K562 (cell line): Measurements from ENCODE around the gene AP2A2. TPM values are rescaled to one million over a fixed set of nuclear protein-coding genes. Genes with fewer than 3 reads are reported as not detected.

Experiments
- ATAC-seq: fragments of 200-7000 bp; cut with Tn5 transposase; 3 replicates; pipeline ENCODE4 v1.9.1; 2020; ENCODE audit warnings: moderate library complexity
- BruUV-seq: library from RNA; stranded (reverse); fragments of 400-500 nt; replicated peaks from 2 replicates; lab custom pipeline; 2021; lab: Mats Ljungman, UMichigan
- CTCF ChIA-PET: fragments of 300-600 bp; formaldehyde crosslinking; extraction: SDS; loops from one replicate; lab custom pipeline; 2021; ENCODE audit warnings: low intra/inter-chr PET ratio; lab: Yijun Ruan, JAX
- POLR2A ChIA-PET: fragments of 300-600, 350-650 bp; sonication (Branson Sonifier 250); formaldehyde crosslinking; extraction: SDS; loops from one replicate; lab custom pipeline; 2021; ENCODE audit warnings: antibody characterized with exemption, inconsistent platforms; lab: Yijun Ruan, JAX
- DNase-seq, 4 experiments: peaks; one replicate each; pipeline versions ENCODE4 v3.0.0 to v3.0.0-alpha.2; 2011 to 2018; ENCODE audit warnings: low spot score in 3 of 4, mixed read lengths in 3 of 4; ENCODE audit errors: extremely low read depth in 1 of 4
- FAIRE-seq: peaks from 2 replicates; lab custom pipeline; 2011; peaks lifted over from hg19 to GRCh38; lab: Jason Lieb, UNC
- H2AFZ ChIP-seq: 2 replicates; pipeline ENCODE4 v1.6.0; 2011; ENCODE audit warnings: low read depth, low read length, control low read depth, inconsistent platforms
- H3K27ac ChIP-seq: fragments of 200-600 bp; 3 replicates; pipeline ENCODE4 v1.8.0; 2011; ENCODE audit warnings: low read depth, mild to moderate bottlenecking, control low read depth, inconsistent platforms, low read length, moderate library complexity, mixed read lengths; ENCODE audit errors: extremely low read depth
- H3K27me3 ChIP-seq, 2 experiments: fragments of 300-600 bp in 1 of 2; 2 replicates in 1 of 2; 3 replicates in 1 of 2; pipeline versions ENCODE4 v1.6.0 to v1.8.0; 2011; ENCODE audit warnings: inconsistent platforms in 2 of 2, low read length in 2 of 2, mild to moderate bottlenecking in 1 of 2, mixed read lengths in 1 of 2, moderate library complexity in 1 of 2; ENCODE audit not compliant: control insufficient read depth in 2 of 2, insufficient read depth in 2 of 2
- H3K36me3 ChIP-seq: fragments of 300-600 bp; 3 replicates; pipeline ENCODE4 v1.8.0; 2011; ENCODE audit warnings: mild to moderate bottlenecking, low read length, inconsistent platforms; ENCODE audit not compliant: control insufficient read depth, insufficient read depth
- H3K4me1 ChIP-seq, 2 experiments: fragments of 200-600 bp in 1 of 2; replicated peaks in 1 of 2; 2 replicates in 1 of 2; 3 replicates in 1 of 2; pipeline versions ENCODE4 v1.5.1 to v1.8.0; 2011; ENCODE audit warnings: inconsistent platforms in 2 of 2, low read length in 2 of 2, mild to moderate bottlenecking in 1 of 2, mixed read lengths in 1 of 2, moderate library complexity in 1 of 2; ENCODE audit not compliant: control insufficient read depth in 2 of 2, insufficient read depth in 2 of 2
- H3K4me2 ChIP-seq: 2 replicates; pipeline ENCODE4 v1.6.1; 2011; ENCODE audit warnings: low read length, control low read depth, inconsistent platforms, mixed read lengths; ENCODE audit not compliant: insufficient read depth
- H3K4me3 ChIP-seq: fragments of 200-600 bp; sonication (generic), shearing (Covaris generic); 2 replicates; pipeline ENCODE4 v1.5.1; 2016; ENCODE audit warnings: control low read depth, inconsistent platforms
- H3K79me2 ChIP-seq: fragments of 200-600 bp; 3 replicates; pipeline ENCODE4 v1.8.0; 2011; ENCODE audit warnings: low read length, inconsistent platforms; ENCODE audit not compliant: control insufficient read depth, insufficient read depth
- H3K9ac ChIP-seq, 2 experiments: 2 replicates each; pipeline versions ENCODE4 v1.6.0 to v1.6.1; 2011; ENCODE audit warnings: low read depth in 2 of 2, low read length in 2 of 2, control low read depth in 1 of 2, inconsistent platforms in 1 of 2, mild to moderate bottlenecking in 1 of 2, mixed read lengths in 1 of 2; ENCODE audit not compliant: insufficient read depth in 1 of 2
- H3K9me1 ChIP-seq: one replicate; pipeline ENCODE4 v1.6.0; 2011; ENCODE audit warnings: inconsistent platforms, mild to moderate bottlenecking, low read length, moderate library complexity; ENCODE audit not compliant: control insufficient read depth, insufficient read depth
- H3K9me3 ChIP-seq: replicated peaks from 2 replicates; pipeline ENCODE4 v1.5.1; 2011; ENCODE audit warnings: low read depth, low read length, inconsistent platforms; ENCODE audit not compliant: control insufficient read depth, insufficient read depth
- H4K20me1 ChIP-seq: replicated peaks from 2 replicates; pipeline ENCODE4 v1.6.1; 2011; ENCODE audit warnings: low read length, inconsistent platforms, mixed read lengths; ENCODE audit not compliant: control insufficient read depth, insufficient read depth
- HMGN3 ChIP-seq: IDR thresholded peaks from 2 replicates; pipeline ENCODE4 v1.6.1; 2011; ENCODE audit warnings: borderline replicate concordance, low read depth, mild to moderate bottlenecking, mixed read lengths, low read length; ENCODE audit not compliant: insufficient read length; ENCODE audit errors: extremely low read depth
- KLF13 ChIP-seq: fragments of 450-650 bp; IDR thresholded peaks from 2 replicates; pipeline ENCODE4 v1.6.1; 2016; ENCODE audit warnings: missing genetic modification characterization, low read depth, mild to moderate bottlenecking, missing compliant biosample characterization, moderate library complexity, borderline replicate concordance
- PHB ChIP-seq: fragments of 250-450 bp; sonication (Bioruptor Pico); IDR thresholded peaks from 2 replicates; pipeline ENCODE4 v1.5.0; 2021
- POLR2G ChIP-seq: fragments of 200-400 bp; formaldehyde crosslinking; IDR thresholded peaks from 2 replicates; pipeline ENCODE4 v1.6.1; 2017; ENCODE audit warnings: low read depth, mild to moderate bottlenecking, antibody characterized with exemption, low read length, moderate library complexity
- USF2 ChIP-seq: sonication (generic); formaldehyde crosslinking; IDR thresholded peaks from 2 replicates; pipeline ENCODE4 v1.5.0; 2020; ENCODE audit warnings: missing genetic modification reagents
- WGBS: fragments of 100-300 bp; shearing (Covaris generic); methylation state at CpG from one replicate; pipeline ENCODE4 v1.1.6; 2016; ENCODE audit warnings: low coverage, mixed read lengths; ENCODE audit not compliant: insufficient coverage; ENCODE audit errors: missing lambda C conversion rate; 5-methylcytosine and 5-hydroxymethylcytosine counted together
- in situ Hi-C: fragments of 300-500 bp; cut with MboI; formaldehyde crosslinking; loops from 4 replicates; pipeline ENCODE4 v1.15.0; 2018; ENCODE audit warnings: inconsistent platforms, mixed read lengths
- intact Hi-C: fragments of 100-400 bp; cut with micrococcal nuclease; formaldehyde crosslinking; loops from 2 replicates; pipeline ENCODE4 v1.14.2; 2022
- polyA plus RNA-seq, 8 experiments: library from polyadenylated mRNA; depleted of rRNA in 4 of 8; stranded (reverse) in 5 of 8; unstranded in 3 of 8; fragments of >200 nt; fragmentation: Nextera tagmentation in 2 of 8; fragmentation: Illumina TruSeq in 1 of 8; extraction: Ambion mirVana in 2 of 8; extraction: Trizol in 1 of 8; gene quantifications; 2 replicates each; pipeline versions ENCODE4 v1.2.1 to v1.2.3, GENCODE V29; 2011 to 2014; ENCODE audit warnings: inconsistent platforms in 1 of 8, missing spikeins in 1 of 8
- total RNA-seq, 7 experiments: library from RNA; depleted of rRNA in 6 of 7; stranded (reverse); fragments of >200 nt in 6 of 7; fragmentation: Illumina TruSeq in 2 of 7; extraction: Trizol in 2 of 7; gene quantifications; 2 replicates each; pipeline versions ENCODE4 v1.2.1 to v1.2.3, GENCODE V29; 2011 to 2021; ENCODE audit warnings: low replicate concordance in 1 of 7
- TF ChIP-seq, protein P1 (sequence below): fragments of 250-450 bp; sonication (Bioruptor Pico); IDR thresholded peaks from 2 replicates; pipeline ENCODE4 v1.8.0; 2021; ENCODE audit warnings: borderline replicate concordance, mild to moderate bottlenecking, moderate library complexity; ENCODE audit not compliant: poor library complexity, severe bottlenecking

AP2A2 gene
- total and polyA plus RNA-seq, 9 of the 15 experiments (the other 6 are each of a cell fraction or from before 2014, with no cell fraction given) = 0.69 to 41.7 (median 15.2) TPM

GRCh38 chr11:1014276-1014675 is 88.6 kb downstream of the AP2A2 start:
- ChIA-PET POLR2A (interaction anchor here (0.6 kb wide), 2 partner anchors 46 to 585 kb away, joined by 3 read pairs; no protein-coding TSS in a partner anchor), CTCF (no interaction called here)
- Histone ChIP-seq H3K36me3 (peaks cover 20% of the 10 kb centered on the region; the same call in 2 of the 3 replicates), H3K27ac (no peak overlapping the region), H3K9me3 (no peaks in the 10 kb centered on the region), H3K9ac (no peak overlapping the region), H3K4me3 (no peak overlapping the region), H4K20me1 (no peaks in the 10 kb centered on the region; the same call in 1 of the 2 replicates), H3K9me1 (peaks cover 7% of the 10 kb centered on the region), H2AFZ (no peak overlapping the region), H3K27me3 (peaks cover 2 to 26% of the 10 kb centered on the region in 2 experiments; a peak in 4 of 5 replicates), H3K4me2 (no peak overlapping the region), H3K79me2 (no peaks in the 10 kb centered on the region), H3K4me1 (peaks cover 0 to 27% of the 10 kb centered on the region in 2 experiments; a peak in 1 of 5 replicates)
- FAIRE-seq (no peak), ATAC-seq (no peak), DNase-seq (no peak)
- BruUV-seq = no TSS peak
- TF ChIP-seq, protein P1, sequence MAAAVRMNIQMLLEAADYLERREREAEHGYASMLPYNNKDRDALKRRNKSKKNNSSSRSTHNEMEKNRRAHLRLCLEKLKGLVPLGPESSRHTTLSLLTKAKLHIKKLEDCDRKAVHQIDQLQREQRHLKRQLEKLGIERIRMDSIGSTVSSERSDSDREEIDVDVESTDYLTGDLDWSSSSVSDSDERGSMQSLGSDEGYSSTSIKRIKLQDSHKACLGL (CRISPR knock-in tag) = no peak
- TF ChIP-seq KLF13 (tag) (no peak), HMGN3 (peak; percentile 34), USF2 (CRISPR knock-in tag) (no peak), PHB (CRISPR knock-in tag) (no peak), POLR2G (peak; percentile 38)
- 60% methylated on average over 2 of the region's 14 CpGs for WGBS
- intact Hi-C loops = no loop called here
- in situ Hi-C loops = no loop called here
